ENCODE data around the gene ECD.

- TF ChIP-seq CTCF (IDR thresholded peaks at IDR 0.05) (no peak), POLR2A (IDR thresholded peaks at IDR 0.05) (no peak)
Measured at GRCh38 chr10:73211106-73211811, 43.5 kb upstream of the ECD start.

All from lower leg skin (tissue), 3 donors.